KMS-11 (cell line): ENCODE data around the gene KRT12.

Source experiments
- H2AFZ ChIP-seq: fragments of 200-600 bp; sonication (generic); 2 replicates; pipeline ENCODE4 v1.6.1; 2016; ENCODE audit warnings: antibody characterized with exemption, mixed run types, low read depth
- H3K27ac ChIP-seq: fragments of 200-600 bp; sonication (generic); 2 replicates; pipeline ENCODE4 v1.6.1; 2016; ENCODE audit warnings: mild to moderate bottlenecking, mixed run types
- H3K27me3 ChIP-seq: fragments of 200-600 bp; sonication (generic); 2 replicates; pipeline ENCODE4 v1.6.1; 2017; ENCODE audit warnings: mild to moderate bottlenecking, low read depth, mixed run types, moderate library complexity; ENCODE audit not compliant: insufficient read depth
- H3K36me3 ChIP-seq: fragments of 200-600 bp; sonication (generic); 2 replicates; pipeline ENCODE4 v1.6.1; 2017; ENCODE audit warnings: mild to moderate bottlenecking, mixed run types; ENCODE audit not compliant: insufficient read depth
- H3K4me1 ChIP-seq: fragments of 200-600 bp; sonication (generic); 2 replicates; pipeline ENCODE4 v1.6.1; 2016; ENCODE audit warnings: mild to moderate bottlenecking, low read depth, mixed run types; ENCODE audit not compliant: poor library complexity, severe bottlenecking
- H3K4me2 ChIP-seq: fragments of 200-600 bp; sonication (generic); 2 replicates; pipeline ENCODE4 v1.7.0; 2016; ENCODE audit warnings: mild to moderate bottlenecking, mixed run types
- H3K4me3 ChIP-seq: fragments of 200-600 bp; sonication (generic); IDR thresholded peaks from 2 replicates; pipeline ENCODE4 v1.6.1; 2017; ENCODE audit warnings: low read depth, low read length, mixed read lengths; ENCODE audit not compliant: insufficient read depth
- H3K79me2 ChIP-seq: fragments of 200-600 bp; sonication (generic); 2 replicates; pipeline ENCODE4 v1.6.1; 2016; ENCODE audit warnings: low read depth, mixed run types; ENCODE audit not compliant: insufficient read depth
- H3K9ac ChIP-seq: fragments of 200-600 bp; sonication (generic); 2 replicates; pipeline ENCODE4 v1.6.1; 2016; ENCODE audit warnings: mild to moderate bottlenecking, mixed run types
- H4K20me1 ChIP-seq: fragments of 200-600 bp; sonication (generic); 2 replicates; pipeline ENCODE4 v1.6.1; 2016; ENCODE audit warnings: mild to moderate bottlenecking, mixed run types; ENCODE audit not compliant: insufficient read depth
- TF ChIP-seq, protein P1 (sequence below): fragments of 200-600 bp; sonication (generic); conservative IDR thresholded peaks from 2 replicates; pipeline ENCODE4 v1.6.1; 2017; ENCODE audit warnings: low read depth, mild to moderate bottlenecking, antibody characterized with exemption, low read length, moderate library complexity, mixed read lengths

KRT12 gene

GRCh38 chr17:40854175-40854814 lies 12.7 kb downstream of the KRT12 start:
- Histone ChIP-seq H3K9ac (no peak overlapping the region), H4K20me1 (no peaks in the 10 kb centered on the region), H3K4me3 (no peak overlapping the region), H3K79me2 (no peaks in the 10 kb centered on the region), H3K27ac (no peak overlapping the region), H3K27me3 (no peaks in the 10 kb centered on the region), H2AFZ (no peak overlapping the region), H3K4me1 (peaks cover 2% of the 10 kb centered on the region), H3K36me3 (no peaks in the 10 kb centered on the region), H3K4me2 (no peak overlapping the region)
- TF ChIP-seq, protein P1, sequence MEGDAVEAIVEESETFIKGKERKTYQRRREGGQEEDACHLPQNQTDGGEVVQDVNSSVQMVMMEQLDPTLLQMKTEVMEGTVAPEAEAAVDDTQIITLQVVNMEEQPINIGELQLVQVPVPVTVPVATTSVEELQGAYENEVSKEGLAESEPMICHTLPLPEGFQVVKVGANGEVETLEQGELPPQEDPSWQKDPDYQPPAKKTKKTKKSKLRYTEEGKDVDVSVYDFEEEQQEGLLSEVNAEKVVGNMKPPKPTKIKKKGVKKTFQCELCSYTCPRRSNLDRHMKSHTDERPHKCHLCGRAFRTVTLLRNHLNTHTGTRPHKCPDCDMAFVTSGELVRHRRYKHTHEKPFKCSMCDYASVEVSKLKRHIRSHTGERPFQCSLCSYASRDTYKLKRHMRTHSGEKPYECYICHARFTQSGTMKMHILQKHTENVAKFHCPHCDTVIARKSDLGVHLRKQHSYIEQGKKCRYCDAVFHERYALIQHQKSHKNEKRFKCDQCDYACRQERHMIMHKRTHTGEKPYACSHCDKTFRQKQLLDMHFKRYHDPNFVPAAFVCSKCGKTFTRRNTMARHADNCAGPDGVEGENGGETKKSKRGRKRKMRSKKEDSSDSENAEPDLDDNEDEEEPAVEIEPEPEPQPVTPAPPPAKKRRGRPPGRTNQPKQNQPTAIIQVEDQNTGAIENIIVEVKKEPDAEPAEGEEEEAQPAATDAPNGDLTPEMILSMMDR = no peak

DNA sequence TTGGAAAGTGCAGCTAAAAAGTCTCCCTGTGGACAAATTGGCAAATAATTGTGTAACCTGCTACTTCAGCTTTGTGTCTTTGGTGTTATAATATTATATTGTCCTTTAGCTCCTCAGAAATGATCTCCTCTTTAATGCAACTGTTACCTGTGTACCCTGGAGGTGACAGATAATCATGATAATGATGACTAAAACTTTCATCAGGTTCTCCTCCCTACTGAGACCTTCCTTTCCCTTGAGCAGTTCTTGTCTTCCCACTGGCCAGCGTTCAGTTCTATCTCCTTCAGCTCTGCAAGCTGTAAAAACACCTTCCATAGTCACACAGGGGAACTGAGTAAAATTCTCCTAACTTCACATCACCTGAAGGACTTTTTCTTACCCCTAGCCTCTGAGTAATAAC lies 14.7 kb downstream of the KRT12 start:
- Histone ChIP-seq H3K4me3 (no peak overlapping the region), H3K27me3 (no peaks in the 10 kb centered on the region), H3K36me3 (no peaks in the 10 kb centered on the region), H3K4me2 (no peak overlapping the region), H2AFZ (no peak overlapping the region), H3K9ac (no peak overlapping the region), H3K27ac (no peak overlapping the region), H3K79me2 (no peaks in the 10 kb centered on the region), H4K20me1 (no peaks in the 10 kb centered on the region), H3K4me1 (peaks cover 11% of the 10 kb centered on the region)
- TF ChIP-seq, protein P1 = no peak

GRCh38 chr17:40850293-40850972 lies 16.6 kb downstream of the KRT12 start:
- H3K4me2 ChIP-seq = no peak overlapping the region
- H3K4me1 ChIP-seq = peaks cover 11% of the 10 kb centered on the region
- H3K79me2 ChIP-seq = no peaks in the 10 kb centered on the region
- TF ChIP-seq, protein P1 = no peak
- H3K27ac ChIP-seq = no peak overlapping the region
- H2AFZ ChIP-seq = no peak overlapping the region
- H3K9ac ChIP-seq = no peak overlapping the region
- H3K27me3 ChIP-seq = no peaks in the 10 kb centered on the region
- no peaks in the 10 kb centered on the region for H4K20me1 ChIP-seq
- H3K4me3 ChIP-seq = no peak overlapping the region
- no peaks in the 10 kb centered on the region for H3K36me3 ChIP-seq

- H3K27ac ChIP-seq = no peak overlapping the region
- no peak overlapping the region for H3K4me3 ChIP-seq
- no peak overlapping the region for H3K4me2 ChIP-seq
- H3K79me2 ChIP-seq = no peaks in the 10 kb centered on the region
- H3K27me3 ChIP-seq = no peaks in the 10 kb centered on the region
- peaks cover 11% of the 10 kb centered on the region for H3K4me1 ChIP-seq
- no peak overlapping the region for H2AFZ ChIP-seq
- H4K20me1 ChIP-seq = no peaks in the 10 kb centered on the region
- TF ChIP-seq, protein P1 = no peak
- H3K36me3 ChIP-seq = no peaks in the 10 kb centered on the region
- no peak overlapping the region for H3K9ac ChIP-seq
These were observed 17.3 kb downstream of the KRT12 start for GRCh38 chr17:40849723-40850122.
